Mesendoderm (in vitro differentiated cells): ENCODE data around the gene U2AF1L4.
A peak's percentile ranks its signal among the peaks of the same experiment; 100 is the strongest.

Experiments
- DNase-seq: peaks from one replicate; pipeline ENCODE4 v3.0.0; 2013
- H2AK5ac ChIP-seq: 2 replicates; pipeline ENCODE4 v1.6.1; 2013; ENCODE audit warnings: low read length, inconsistent platforms
- H2BK120ac ChIP-seq: 2 replicates; pipeline ENCODE4 v1.6.1; 2013; ENCODE audit warnings: low read depth, mild to moderate bottlenecking, low read length, moderate library complexity, mixed read lengths
- H2BK15ac ChIP-seq: replicated peaks from 2 replicates; pipeline ENCODE4 v1.6.1; 2013; ENCODE audit warnings: low read depth, mild to moderate bottlenecking, moderate library complexity
- H2BK5ac ChIP-seq: 2 replicates; pipeline ENCODE4 v1.6.1; 2013; ENCODE audit warnings: low read length, inconsistent platforms
- H3K18ac ChIP-seq: 2 replicates; pipeline ENCODE4 v1.6.1; 2013; ENCODE audit warnings: mild to moderate bottlenecking, low read length, mixed read lengths
- H3K23ac ChIP-seq: one replicate; pipeline ENCODE4 v1.6.1; 2013; ENCODE audit warnings: low read length
- H3K27ac ChIP-seq: 2 replicates; pipeline ENCODE4 v1.5.1; 2013; ENCODE audit warnings: low read depth, mild to moderate bottlenecking, inconsistent platforms, low read length, moderate library complexity
- H3K27me3 ChIP-seq: 2 replicates; pipeline ENCODE4 v1.6.1; 2013; ENCODE audit warnings: low read length, control low read depth, mild to moderate bottlenecking, inconsistent platforms; ENCODE audit not compliant: insufficient read depth, poor library complexity
- H3K36me3 ChIP-seq: 2 replicates; pipeline ENCODE4 v1.6.1; 2013; ENCODE audit warnings: low read length, inconsistent platforms; ENCODE audit not compliant: control insufficient read depth, insufficient read depth
- H3K4ac ChIP-seq: one replicate; pipeline ENCODE4 v1.6.1; 2013; ENCODE audit warnings: low read depth, mild to moderate bottlenecking, low read length, moderate library complexity
- H3K4me1 ChIP-seq: 2 replicates; pipeline ENCODE4 v1.6.1; 2013; ENCODE audit warnings: low read depth, low read length, inconsistent platforms; ENCODE audit not compliant: control insufficient read depth
- H3K4me2 ChIP-seq: 2 replicates; pipeline ENCODE4 v1.6.1; 2013; ENCODE audit warnings: low read length
- H3K4me3 ChIP-seq: 2 replicates; pipeline ENCODE4 v1.5.1; 2013; ENCODE audit warnings: mild to moderate bottlenecking, low read length
- H3K56ac ChIP-seq: one replicate; pipeline ENCODE4 v1.6.1; 2013; ENCODE audit warnings: low read length
- H3K79me1 ChIP-seq: 2 replicates; pipeline ENCODE4 v1.6.1; 2013; ENCODE audit warnings: low read length, inconsistent platforms
- H3K79me2 ChIP-seq: 2 replicates; pipeline ENCODE4 v1.6.1; 2013; ENCODE audit warnings: mild to moderate bottlenecking, low read length; ENCODE audit not compliant: control insufficient read depth, insufficient read depth
- H3K9ac ChIP-seq: 2 replicates; pipeline ENCODE4 v1.6.1; 2013; ENCODE audit warnings: low read length, inconsistent platforms
- H4K5ac ChIP-seq: one replicate; pipeline ENCODE4 v1.6.1; 2013; ENCODE audit warnings: low read length
- H4K8ac ChIP-seq: one replicate; pipeline ENCODE4 v1.6.1; 2013; ENCODE audit warnings: low read depth, mild to moderate bottlenecking, control low read depth, low read length, moderate library complexity
- WGBS: extraction: QIAGEN DNeasy Blood & Tissue Kit; methylation state at CpG from one replicate; pipeline ENCODE4 v1.1.7; 2013; ENCODE audit warnings: low lambda C conversion rate, missing lambda C conversion rate; ENCODE audit not compliant: insufficient coverage; ENCODE audit errors: extremely low coverage; 5-methylcytosine and 5-hydroxymethylcytosine counted together

U2AF1L4 gene

DNA sequence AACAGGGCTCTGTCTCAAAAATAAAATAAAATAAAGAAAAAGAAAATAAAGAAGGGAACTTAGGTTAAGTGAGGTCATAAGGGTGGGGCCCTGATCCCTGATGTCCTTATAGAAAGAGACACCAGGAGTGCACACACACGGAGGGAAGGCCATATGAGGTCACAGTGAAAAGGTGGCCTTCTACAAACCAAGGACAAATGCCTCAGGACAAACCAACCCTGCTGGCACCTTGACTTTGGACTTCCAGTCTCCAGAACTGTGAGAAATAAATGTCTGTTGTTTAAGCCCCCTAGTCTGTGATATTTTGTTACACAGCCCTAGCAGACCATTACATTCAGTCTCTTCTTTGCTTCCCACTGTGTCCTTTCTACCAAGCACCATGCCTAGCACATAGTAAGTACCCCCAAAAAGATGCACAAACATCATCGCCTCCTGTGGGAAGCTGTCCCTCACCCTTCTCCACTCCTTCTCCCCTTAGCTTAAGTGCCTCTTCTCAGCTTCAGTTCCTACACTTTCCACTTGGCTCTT is 49.3 kb downstream of the U2AF1L4 start:
- H2BK15ac ChIP-seq: no peak overlapping the region
- H3K79me1 ChIP-seq: no peaks in the 10 kb centered on the region
- H3K79me2 ChIP-seq: no peaks in the 10 kb centered on the region
- H4K8ac ChIP-seq: no peak overlapping the region
- H4K5ac ChIP-seq: no peak overlapping the region
- no peak overlapping the region for H3K23ac ChIP-seq
- no peak overlapping the region for H2BK120ac ChIP-seq
- H3K56ac ChIP-seq: no peak overlapping the region
- no peak overlapping the region for H3K18ac ChIP-seq
- H3K4ac ChIP-seq: no peak overlapping the region
- no peak overlapping the region for H2AK5ac ChIP-seq
- no peaks in the 10 kb centered on the region for H3K36me3 ChIP-seq
- no peak overlapping the region for H2BK5ac ChIP-seq
- H3K27ac ChIP-seq: no peak overlapping the region
- H3K4me2 ChIP-seq: no peak overlapping the region
- H3K4me3 ChIP-seq: no peak overlapping the region
- H3K27me3 ChIP-seq: no peaks in the 10 kb centered on the region
- no peak overlapping the region for H3K9ac ChIP-seq
- DNase-seq: no peak
- no CpG with 5 or more reads among the region's 2 CpGs for WGBS
- H3K4me1 ChIP-seq: no peaks in the 10 kb centered on the region

DNA sequence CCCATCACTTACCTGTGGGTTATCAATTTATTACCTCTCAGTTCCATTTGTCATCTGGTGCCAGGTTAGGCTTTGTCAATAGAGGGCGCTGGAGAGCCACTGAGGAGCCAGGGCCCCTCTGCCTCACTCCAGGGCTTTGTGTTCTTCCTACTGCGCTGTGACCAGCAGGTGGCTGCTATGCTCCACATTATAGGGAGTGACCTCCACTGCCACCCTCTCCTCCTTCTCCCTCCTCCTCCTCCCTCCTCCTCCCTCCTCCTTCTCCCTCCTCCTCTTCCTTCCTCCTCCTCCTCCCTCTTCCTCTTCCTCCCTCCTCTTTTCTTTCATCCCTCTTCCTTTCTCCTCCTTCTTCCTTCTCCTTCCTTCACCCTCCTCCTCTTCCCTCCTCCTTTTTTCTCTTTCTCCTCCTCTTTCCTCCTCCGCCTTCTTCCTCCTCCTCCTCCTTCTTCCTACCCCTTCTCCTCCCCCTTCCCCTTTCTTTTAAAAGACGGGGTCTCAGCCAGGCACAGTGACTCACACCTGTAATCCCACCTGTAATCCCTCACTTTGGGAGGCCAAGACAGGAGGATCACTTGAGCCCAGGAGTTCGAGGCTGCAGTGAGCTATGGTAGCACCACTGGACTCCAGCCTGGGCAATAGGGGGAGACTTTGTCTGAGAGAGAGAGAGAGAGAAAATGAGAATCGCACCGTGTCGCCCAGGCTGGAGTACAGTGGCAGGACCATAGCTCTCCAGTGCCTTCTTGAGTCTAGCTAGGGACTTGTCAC is 51.2 kb downstream of the U2AF1L4 start:
- H2AK5ac ChIP-seq: no peak overlapping the region
- no peaks in the 10 kb centered on the region for H3K36me3 ChIP-seq
- H4K8ac ChIP-seq: no peak overlapping the region
- H3K56ac ChIP-seq: no peak overlapping the region
- H3K18ac ChIP-seq: no peak overlapping the region
- no peaks in the 10 kb centered on the region for H3K4me1 ChIP-seq
- no peak overlapping the region for H3K4me2 ChIP-seq
- no peak overlapping the region for H2BK5ac ChIP-seq
- H3K27me3 ChIP-seq: no peaks in the 10 kb centered on the region
- no peak overlapping the region for H3K4ac ChIP-seq
- DNase-seq: peak; percentile 91
- WGBS: 100% methylated on average over 1 of the region's 8 CpGs
- H3K79me1 ChIP-seq: no peaks in the 10 kb centered on the region
- no peak overlapping the region for H3K4me3 ChIP-seq
- H3K9ac ChIP-seq: no peak overlapping the region
- no peak overlapping the region for H2BK15ac ChIP-seq
- H4K5ac ChIP-seq: no peak overlapping the region
- no peaks in the 10 kb centered on the region for H3K79me2 ChIP-seq
- no peak overlapping the region for H2BK120ac ChIP-seq
- no peak overlapping the region for H3K23ac ChIP-seq
- no peak overlapping the region for H3K27ac ChIP-seq

DNA sequence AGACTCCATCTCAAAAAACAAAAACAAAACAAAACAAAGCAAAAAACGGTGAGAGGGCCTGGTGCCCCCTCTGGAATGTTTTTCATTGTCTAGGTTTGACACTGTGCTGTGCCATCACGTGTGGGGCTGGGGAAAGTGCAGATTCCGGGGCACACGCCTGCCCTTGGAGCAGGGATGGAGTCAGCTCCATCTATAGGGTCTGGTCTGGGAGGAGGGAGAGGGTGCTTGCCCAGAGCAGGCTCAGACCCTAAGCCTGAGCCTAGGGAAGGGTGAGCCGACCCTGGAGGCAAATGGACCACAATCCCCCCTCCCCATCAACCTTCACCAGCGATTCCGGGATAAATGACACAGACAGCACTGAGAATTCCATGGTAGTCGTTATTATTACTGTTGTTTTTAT is 51.8 kb downstream of the U2AF1L4 start:
- no peak overlapping the region for H3K4ac ChIP-seq
- WGBS: no CpG with 5 or more reads among the region's 8 CpGs

More for the DNA sequence above, 51.8 kb downstream of the U2AF1L4 start:
- no peak overlapping the region for H2BK120ac ChIP-seq
- no peak overlapping the region for H4K5ac ChIP-seq
- no peaks in the 10 kb centered on the region for H3K27me3 ChIP-seq
- H3K4me2 ChIP-seq: no peak overlapping the region
- H3K56ac ChIP-seq: no peak overlapping the region
- no peak overlapping the region for H3K23ac ChIP-seq
- no peak overlapping the region for H2AK5ac ChIP-seq
- no peak for DNase-seq
- H3K4me1 ChIP-seq: no peaks in the 10 kb centered on the region
- H2BK5ac ChIP-seq: no peak overlapping the region
- no peak overlapping the region for H3K27ac ChIP-seq
- H3K36me3 ChIP-seq: no peaks in the 10 kb centered on the region
- H3K79me2 ChIP-seq: no peaks in the 10 kb centered on the region
- H2BK15ac ChIP-seq: no peak overlapping the region
- H3K9ac ChIP-seq: no peak overlapping the region
- H3K4me3 ChIP-seq: no peak overlapping the region
- no peaks in the 10 kb centered on the region for H3K79me1 ChIP-seq
- H3K18ac ChIP-seq: no peak overlapping the region
- no peak overlapping the region for H4K8ac ChIP-seq
